WTC11 (cell line): ENCODE measurements around the gene SRSF10. TPM values are rescaled to one million over a fixed set of nuclear protein-coding genes. Genes with fewer than 3 reads are reported as not detected.
A peak's percentile ranks its signal among the peaks of the same experiment; 100 is the strongest.

Source experiments
- ATAC-seq: fragments of 200-7000 bp; cut with Tn5 transposase; 2 replicates; pipeline ENCODE4 v1.10.0; 2021; ENCODE audit warnings: mild to moderate bottlenecking, moderate library complexity
- CTCF ChIA-PET: fragments of 300-600 bp; sonication (Branson Sonifier 250); formaldehyde crosslinking; loops from one replicate; lab custom pipeline; 2021; ENCODE audit warnings: antibody characterized with exemption; lab: Charles Lee
- POLR2A ChIA-PET: fragments of 350-600 bp; sonication (Branson Sonifier 250); formaldehyde crosslinking; loops from one replicate; lab custom pipeline; 2021; ENCODE audit warnings: antibody characterized with exemption; lab: Charles Lee
- DNase-seq: peaks from one replicate; pipeline ENCODE4 v3.0.0; 2021; ENCODE audit warnings: low spot score
- H3K27ac Mint-ChIP-seq: 2 replicates; pipeline ENCODE4 v1.8.0; 2021; ENCODE audit warnings: mixed read lengths
- H3K27me3 Mint-ChIP-seq: 2 replicates; pipeline ENCODE4 v1.8.0; 2021; ENCODE audit warnings: low read depth, mild to moderate bottlenecking, moderate library complexity, mixed read lengths
- H3K36me3 Mint-ChIP-seq: 2 replicates; pipeline ENCODE4 v1.8.0; 2021; ENCODE audit warnings: mixed read lengths
- H3K4me1 Mint-ChIP-seq: 2 replicates; pipeline ENCODE4 v1.8.0; 2022; ENCODE audit warnings: mixed read lengths
- H3K4me3 Mint-ChIP-seq: 2 replicates; pipeline ENCODE4 v1.8.0; 2021; ENCODE audit warnings: mild to moderate bottlenecking, moderate library complexity, mixed read lengths
- H3K9me3 Mint-ChIP-seq: 2 replicates; pipeline ENCODE4 v1.8.0; 2021; ENCODE audit warnings: mixed read lengths
- CREM ChIP-seq: sonication (generic); formaldehyde crosslinking; IDR thresholded peaks from 2 replicates; pipeline ENCODE4 v1.8.1; 2022; ENCODE audit warnings: mild to moderate bottlenecking, missing genetic modification reagents, moderate library complexity
- E2F4 ChIP-seq: sonication (generic); formaldehyde crosslinking; IDR thresholded peaks from 2 replicates; pipeline ENCODE4 v1.8.1; 2022; ENCODE audit warnings: low read depth, mild to moderate bottlenecking, moderate library complexity, missing genetic modification reagents, borderline replicate concordance
- ESRRA ChIP-seq: sonication (generic); formaldehyde crosslinking; IDR thresholded peaks from 2 replicates; pipeline ENCODE4 v1.8.1; 2022; ENCODE audit warnings: mild to moderate bottlenecking, missing genetic modification reagents, borderline replicate concordance
- FOXJ3 ChIP-seq: sonication (generic); formaldehyde crosslinking; IDR thresholded peaks from 2 replicates; pipeline ENCODE4 v1.9.0; 2021; ENCODE audit warnings: missing genetic modification reagents, mild to moderate bottlenecking, borderline replicate concordance
- GRHL2 ChIP-seq: fragments of 250-450 bp; sonication (Bioruptor Pico); IDR thresholded peaks from 2 replicates; pipeline ENCODE4 v1.8.0; 2022; ENCODE audit warnings: mild to moderate bottlenecking, moderate library complexity; ENCODE audit not compliant: insufficient replicate concordance, severe bottlenecking
- MXD4 ChIP-seq: fragments of 250-450 bp; sonication (Bioruptor Pico); IDR thresholded peaks from 2 replicates; pipeline ENCODE4 v1.8.0; 2021; ENCODE audit warnings: mild to moderate bottlenecking, moderate library complexity, borderline replicate concordance
- NFE2L1 ChIP-seq: sonication (generic); formaldehyde crosslinking; IDR thresholded peaks from 2 replicates; pipeline ENCODE4 v1.8.1; 2023; ENCODE audit warnings: missing genetic modification reagents
- NR2C2 ChIP-seq: sonication (generic); formaldehyde crosslinking; IDR thresholded peaks from 2 replicates; pipeline ENCODE4 v1.8.0; 2022; ENCODE audit warnings: mild to moderate bottlenecking, missing genetic modification reagents
- PRRX2 ChIP-seq: fragments of 250-450 bp; sonication (Bioruptor Pico); IDR thresholded peaks from 2 replicates; pipeline ENCODE4 v1.8.0; 2021; ENCODE audit warnings: mild to moderate bottlenecking
- SP1 ChIP-seq: sonication (generic); formaldehyde crosslinking; conservative IDR thresholded peaks from 2 replicates; pipeline ENCODE4 v1.8.1; 2022; ENCODE audit warnings: missing genetic modification reagents
- ZNF219 ChIP-seq: sonication (generic); formaldehyde crosslinking; IDR thresholded peaks from 2 replicates; pipeline ENCODE4 v1.8.0; 2023; ENCODE audit warnings: missing genetic modification reagents, mild to moderate bottlenecking, borderline replicate concordance
- ZNF263 ChIP-seq: sonication (generic); formaldehyde crosslinking; IDR thresholded peaks from 2 replicates; pipeline ENCODE4 v1.8.1; 2022; ENCODE audit warnings: low read depth, mild to moderate bottlenecking, moderate library complexity, missing genetic modification reagents
- ZNF532 ChIP-seq: fragments of 250-450 bp; sonication (Bioruptor Pico); IDR thresholded peaks from 2 replicates; pipeline ENCODE4 v1.9.0; 2021; ENCODE audit warnings: mild to moderate bottlenecking, borderline replicate concordance
- total RNA-seq: library from RNA; stranded (reverse); gene quantifications from 3 replicates; pipeline ENCODE4 v1.2.3, GENCODE V29; 2021
- TF ChIP-seq, protein P1 (sequence below): sonication (generic); formaldehyde crosslinking; IDR thresholded peaks from 2 replicates; pipeline ENCODE4 v1.8.1; 2023; ENCODE audit warnings: mild to moderate bottlenecking, missing genetic modification reagents, moderate library complexity

The SRSF10 gene
- total RNA-seq, 1 experiment from 2014 or later, result 163 TPM

DNA sequence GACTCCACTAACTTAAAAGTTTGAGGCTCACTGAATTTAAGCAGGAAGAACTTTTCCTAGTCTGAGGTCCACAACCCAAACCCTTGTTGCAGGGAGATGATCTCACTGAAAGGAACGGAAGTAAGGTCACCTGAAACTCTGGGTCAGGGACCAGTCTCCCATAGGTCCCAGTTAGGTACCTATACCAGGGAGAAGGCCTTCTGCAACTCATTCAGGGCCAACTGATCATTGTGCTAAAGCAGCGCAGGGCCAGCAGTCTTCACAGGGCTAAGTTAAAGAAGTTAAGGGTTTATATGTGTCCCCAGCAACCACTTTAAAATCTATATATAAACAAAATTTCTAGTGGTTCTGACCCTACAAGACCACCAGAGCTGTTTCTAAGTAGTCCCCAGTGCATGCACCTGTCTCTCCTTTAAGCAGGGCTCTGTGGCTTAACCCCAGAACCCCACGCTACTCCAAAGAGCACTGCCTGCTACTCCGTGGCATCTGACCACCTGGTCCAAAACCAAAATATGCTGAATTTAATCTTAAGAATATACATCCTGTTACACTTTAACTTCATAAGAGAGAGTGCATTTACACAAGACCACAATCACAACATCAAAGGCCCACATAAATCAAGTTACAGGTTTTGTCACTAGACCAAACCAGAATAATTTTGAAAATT lies 2.8 kb downstream of the SRSF10 start:
- no peak for DNase-seq
- ChIA-PET POLR2A (no interaction called here), CTCF (no interaction called here)
- Mint-ChIP-seq H3K4me1 (peaks cover 54% of the 10 kb centered on the region), H3K36me3 (peaks cover 52% of the 10 kb centered on the region), H3K27me3 (no peaks in the 10 kb centered on the region), H3K27ac (peak overlapping the region; percentile 31), H3K4me3 (peak overlapping the region; percentile 91)
- TF ChIP-seq ESRRA (CRISPR knock-in tag) (no peak), ZNF532 (no peak), NFE2L1 (CRISPR knock-in tag) (no peak), ZNF263 (CRISPR knock-in tag) (no peak)
- TF ChIP-seq, all 79 proteins: peak for 0
- ATAC-seq, result no peak
- no peaks in the 10 kb centered on the region for H3K9me3 Mint-ChIP-seq

- H3K27me3 Mint-ChIP-seq, result no peaks in the 10 kb centered on the region
- H3K4me1 Mint-ChIP-seq, result no peaks in the 10 kb centered on the region
- POLR2A ChIA-PET, result interaction anchor here (1.5 kb wide), 1 partner anchor 8 kb away, joined by 3 read pairs; no protein-coding TSS in a partner anchor
- peaks cover 48% of the 10 kb centered on the region for H3K36me3 Mint-ChIP-seq
- H3K27ac Mint-ChIP-seq, result peak overlapping the region; percentile 39
- no peaks in the 10 kb centered on the region for H3K9me3 Mint-ChIP-seq
- DNase-seq, result no peak
- TF ChIP-seq FOXJ3 (no peak), PRRX2 (CRISPR knock-in tag) (no peak), CREM (CRISPR knock-in tag) (no peak), GRHL2 (CRISPR knock-in tag) (no peak), MXD4 (CRISPR knock-in tag) (no peak), E2F4 (CRISPR knock-in tag) (no peak), NR2C2 (CRISPR knock-in tag) (no peak)
- TF ChIP-seq, protein P1, sequence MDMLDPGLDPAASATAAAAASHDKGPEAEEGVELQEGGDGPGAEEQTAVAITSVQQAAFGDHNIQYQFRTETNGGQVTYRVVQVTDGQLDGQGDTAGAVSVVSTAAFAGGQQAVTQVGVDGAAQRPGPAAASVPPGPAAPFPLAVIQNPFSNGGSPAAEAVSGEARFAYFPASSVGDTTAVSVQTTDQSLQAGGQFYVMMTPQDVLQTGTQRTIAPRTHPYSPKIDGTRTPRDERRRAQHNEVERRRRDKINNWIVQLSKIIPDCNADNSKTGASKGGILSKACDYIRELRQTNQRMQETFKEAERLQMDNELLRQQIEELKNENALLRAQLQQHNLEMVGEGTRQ, result no peak
- TF ChIP-seq, all 79 proteins: peak for 0
- no peak overlapping the region for H3K4me3 Mint-ChIP-seq
- no peak for ATAC-seq
- CTCF ChIA-PET, result no interaction called here
These were observed 12.3 kb downstream of the SRSF10 start for GRCh38 chr1:23967871-23968270.

GRCh38 chr1:23966973-23967493 lies 13.1 kb downstream of the SRSF10 start:
- H3K27me3 Mint-ChIP-seq, result no peaks in the 10 kb centered on the region
- CTCF ChIA-PET, result no interaction called here
- POLR2A ChIA-PET, result interaction anchor here (1.5 kb wide), 1 partner anchor 9 kb away, joined by 3 read pairs; no protein-coding TSS in a partner anchor

More at GRCh38 chr1:23966973-23967493, 13.1 kb downstream of the SRSF10 start:
- H3K9me3 Mint-ChIP-seq, result no peaks in the 10 kb centered on the region
- H3K36me3 Mint-ChIP-seq, result peaks cover 45% of the 10 kb centered on the region
- no peak for DNase-seq
- H3K4me1 Mint-ChIP-seq, result no peaks in the 10 kb centered on the region
- TF ChIP-seq ZNF219 (CRISPR knock-in tag) (no peak), SP1 (no peak)
- ATAC-seq, result no peak
- no peak overlapping the region for H3K4me3 Mint-ChIP-seq
- no peak overlapping the region for H3K27ac Mint-ChIP-seq
